HepG2 (cell line): Measurements from ENCODE around the gene MSS51. TPM values are rescaled to one million over a fixed set of nuclear protein-coding genes. Genes with fewer than 3 reads are reported as not detected.
A peak's percentile ranks its signal among the peaks of the same experiment; 100 is the strongest.

Experiments
- DMAP1 ChIP-seq: IDR thresholded peaks from 2 replicates; pipeline ENCODE4 v1.6.1; 2016
- EZH2 ChIP-seq: conservative IDR thresholded peaks from 2 replicates; pipeline ENCODE4 v1.6.1; 2012; ENCODE audit warnings: mild to moderate bottlenecking, low read depth, low read length, moderate library complexity
- HNRNPK ChIP-seq: fragments of 200-400 bp; formaldehyde crosslinking; IDR thresholded peaks from 2 replicates; pipeline ENCODE4 v1.6.1; 2018; ENCODE audit warnings: low read length, low read depth, moderate library complexity, mild to moderate bottlenecking; ENCODE audit not compliant: poor library complexity, severe bottlenecking
- KDM3A ChIP-seq: IDR thresholded peaks from 2 replicates; pipeline ENCODE4 v1.6.1; 2018; ENCODE audit warnings: low read depth, missing compliant biosample characterization
- MAFK ChIP-seq, 2 experiments: IDR thresholded peaks in 1 of 2; conservative IDR thresholded peaks in 1 of 2; 2 replicates each; pipeline ENCODE4 v1.6.1; 2011; ENCODE audit warnings: improper control_type of control experiment in 2 of 2, low read length in 2 of 2
- MTA3 ChIP-seq: sonication (generic); formaldehyde crosslinking; IDR thresholded peaks from 2 replicates; pipeline ENCODE4 v1.4.0; 2020; ENCODE audit warnings: missing genetic modification reagents
- NCOA2 ChIP-seq: sonication (generic); formaldehyde crosslinking; IDR thresholded peaks from 2 replicates; pipeline ENCODE4 v1.8.0; 2022; ENCODE audit warnings: inconsistent platforms
- PAWR ChIP-seq: sonication (generic); formaldehyde crosslinking; IDR thresholded peaks from 2 replicates; pipeline ENCODE4 v1.4.0; 2020; ENCODE audit warnings: missing genetic modification reagents, mild to moderate bottlenecking, borderline replicate concordance
- SOX13 ChIP-seq, 3 experiments: fragments of 450-650 bp in 1 of 3; sonication (generic) in 1 of 3; formaldehyde crosslinking in 1 of 3; IDR thresholded peaks in 2 of 3; conservative IDR thresholded peaks in 1 of 3; 2 replicates each; pipeline versions ENCODE4 v1.5.0 to v1.6.1; 2016 to 2020; ENCODE audit warnings: antibody characterized with exemption in 1 of 3, mild to moderate bottlenecking in 1 of 3, missing compliant biosample characterization in 1 of 3, missing genetic modification reagents in 1 of 3, moderate library complexity in 1 of 3
- ZIK1 ChIP-seq: sonication (generic); formaldehyde crosslinking; IDR thresholded peaks from 2 replicates; pipeline ENCODE4 v1.5.0; 2020; ENCODE audit warnings: mild to moderate bottlenecking, low read depth, missing genetic modification reagents, borderline replicate concordance
- ZNF230 ChIP-seq: sonication (generic); formaldehyde crosslinking; IDR thresholded peaks from 2 replicates; pipeline ENCODE4 v1.4.0; 2020; ENCODE audit warnings: mild to moderate bottlenecking, missing genetic modification reagents
- ZNF232 ChIP-seq: sonication (generic); formaldehyde crosslinking; IDR thresholded peaks from 2 replicates; pipeline ENCODE4 v1.4.0; 2020; ENCODE audit warnings: missing genetic modification reagents, borderline replicate concordance
- ZNF501 ChIP-seq: sonication (generic); formaldehyde crosslinking; IDR thresholded peaks from 2 replicates; pipeline ENCODE4 v1.5.1; 2020; ENCODE audit warnings: mild to moderate bottlenecking, moderate library complexity, missing genetic modification reagents
- ZNF562 ChIP-seq: sonication (generic); formaldehyde crosslinking; IDR thresholded peaks from 2 replicates; pipeline ENCODE4 v1.8.0; 2022; ENCODE audit warnings: missing genetic modification reagents, borderline replicate concordance
- ZSCAN12 ChIP-seq: sonication (generic); formaldehyde crosslinking; IDR thresholded peaks from 2 replicates; pipeline ENCODE4 v1.9.0; 2021; ENCODE audit warnings: mild to moderate bottlenecking, missing genetic modification reagents
- polyA plus RNA-seq, 8 experiments: library from polyadenylated mRNA; depleted of rRNA in 3 of 8; stranded (reverse) in 7 of 8; unstranded in 1 of 8; fragments of >200 nt; fragmentation: Illumina TruSeq in 4 of 8; extraction: Trizol in 4 of 8; gene quantifications; 2 replicates each; pipeline versions ENCODE4 v1.2.1 to v1.2.3, GENCODE V29; 2011 to 2016; ENCODE audit warnings: low read depth in 4 of 8, missing spikeins in 1 of 8, mixed read lengths in 1 of 8; ENCODE audit not compliant: insufficient read depth in 1 of 8
- total RNA-seq, 5 experiments: library from RNA; depleted of rRNA; stranded (reverse); fragments of >200 nt; fragmentation: Illumina TruSeq; extraction: Trizol; gene quantifications; 2 replicates each; pipeline ENCODE4 v1.2.3, GENCODE V29; 2016; ENCODE audit warnings: low read depth in 1 of 5
- TF ChIP-seq, protein P1 (sequence below): sonication (generic); formaldehyde crosslinking; IDR thresholded peaks from 2 replicates; pipeline ENCODE4 v1.5.1; 2020; ENCODE audit warnings: mild to moderate bottlenecking, missing genetic modification reagents
- TF ChIP-seq, protein P2 (sequence below): IDR thresholded peaks from 2 replicates; pipeline ENCODE4 v1.6.1; 2016; ENCODE audit warnings: low read depth, control low read depth
- TF ChIP-seq, protein P3 (sequence below): sonication (generic); formaldehyde crosslinking; IDR thresholded peaks from 2 replicates; pipeline ENCODE4 v1.5.0; 2020; ENCODE audit warnings: missing genetic modification reagents
- TF ChIP-seq, protein P4 (sequence below): sonication (generic); formaldehyde crosslinking; IDR thresholded peaks from 2 replicates; pipeline ENCODE4 v1.5.1; 2020; ENCODE audit warnings: missing genetic modification reagents, mild to moderate bottlenecking, borderline replicate concordance

Gene MSS51
- total and polyA plus RNA-seq, 2 of the 13 experiments (the other 11 are each of a cell fraction or from before 2014, with no cell fraction given) = 0.91 to 2.4 TPM

DNA sequence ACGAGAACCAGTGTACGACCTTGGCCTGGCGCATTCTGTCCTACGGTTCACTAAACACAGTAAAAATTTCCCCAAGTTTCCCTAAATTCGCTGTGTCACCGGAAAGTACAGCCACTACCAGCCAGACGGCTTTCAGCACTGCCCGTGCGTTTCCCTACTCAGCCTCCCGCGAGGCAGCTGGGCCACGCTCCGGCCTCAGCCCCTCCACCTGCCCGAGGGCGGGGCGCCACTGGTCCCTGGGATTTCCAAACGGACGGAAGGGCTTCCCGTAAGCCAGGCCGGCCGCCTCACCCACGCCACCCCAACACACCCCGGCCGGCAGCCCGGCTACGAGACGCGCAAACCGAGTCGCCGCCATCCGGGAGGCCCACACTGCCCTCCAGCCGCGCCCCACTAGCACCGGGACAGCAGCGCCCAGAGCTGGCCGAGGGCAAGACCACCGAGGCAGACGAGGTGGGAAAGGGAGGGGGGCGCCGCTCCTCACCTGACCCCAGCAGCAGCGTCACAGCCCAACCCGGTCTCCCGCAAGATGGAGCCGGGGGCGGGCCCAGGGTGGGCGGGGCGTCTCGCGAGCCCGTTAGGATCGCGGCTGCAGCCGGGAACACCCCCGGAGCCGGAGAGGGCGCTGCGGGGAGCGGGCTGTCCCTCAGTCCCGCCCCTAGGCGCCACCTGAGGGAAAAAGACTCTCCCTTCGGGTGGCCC, 19.7 kb downstream of the MSS51 start, which contains the start of gene ANXA7 (continued):
- TF ChIP-seq, protein P1, sequence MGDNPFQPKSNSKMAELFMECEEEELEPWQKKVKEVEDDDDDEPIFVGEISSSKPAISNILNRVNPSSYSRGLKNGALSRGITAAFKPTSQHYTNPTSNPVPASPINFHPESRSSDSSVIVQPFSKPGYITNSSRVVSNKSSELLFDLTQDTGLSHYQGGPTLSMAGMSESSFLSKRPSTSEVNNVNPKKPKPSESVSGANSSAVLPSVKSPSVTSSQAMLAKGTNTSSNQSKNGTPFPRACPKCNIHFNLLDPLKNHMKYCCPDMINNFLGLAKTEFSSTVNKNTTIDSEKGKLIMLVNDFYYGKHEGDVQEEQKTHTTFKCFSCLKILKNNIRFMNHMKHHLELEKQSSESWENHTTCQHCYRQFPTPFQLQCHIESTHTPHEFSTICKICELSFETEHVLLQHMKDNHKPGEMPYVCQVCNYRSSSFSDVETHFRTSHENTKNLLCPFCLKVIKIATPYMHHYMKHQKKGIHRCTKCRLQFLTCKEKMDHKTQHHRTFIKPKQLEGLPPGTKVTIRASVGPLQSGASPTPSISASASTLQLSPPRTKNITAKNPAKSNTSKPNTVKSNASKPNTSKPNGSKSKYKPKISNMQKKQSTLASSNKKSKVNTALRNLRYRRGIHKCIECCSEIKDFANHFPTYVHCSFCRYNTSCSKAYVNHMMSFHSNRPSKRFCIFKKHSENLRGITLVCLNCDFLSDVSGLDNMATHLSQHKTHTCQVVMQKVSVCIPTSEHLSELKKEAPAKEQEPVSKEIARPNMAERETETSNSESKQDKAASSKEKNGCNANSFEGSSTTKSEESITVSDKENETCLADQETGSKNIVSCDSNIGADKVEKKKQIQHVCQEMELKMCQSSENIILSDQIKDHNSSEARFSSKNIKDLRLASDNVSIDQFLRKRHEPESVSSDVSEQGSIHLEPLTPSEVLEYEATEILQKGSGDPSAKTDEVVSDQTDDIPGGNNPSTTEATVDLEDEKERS (CRISPR knock-in tag) = 0 out of 2 replicates have a peak, but pooled peaks have one; percentile 47
- TF ChIP-seq ZNF232 (CRISPR knock-in tag) (peak; percentile 72; the same call in 1 of the 2 replicates), ZNF562 (CRISPR knock-in tag) (no peak), NCOA2 (CRISPR knock-in tag) (no peak; the same call in none of the 2 replicates), ZIK1 (CRISPR knock-in tag) (0 out of 2 replicates have a peak, but pooled peaks have one; percentile 21), MTA3 (no peak), EZH2 (no peak), ZSCAN12 (no peak), SOX13 (IDR thresholded peaks at IDR 0.05) (no peak), SOX13 (CRISPR knock-in tag; conservative IDR thresholded peaks at IDR 0.05 in 1 of 2, IDR thresholded peaks at IDR 0.05 in 1 of 2) (peak in 1 of 2 experiments; percentile 47; a peak in 1 of 4 replicates), ZNF230 (CRISPR knock-in tag) (peak; percentile 80), HNRNPK (peak; percentile 34), MAFK (conservative IDR thresholded peaks at IDR 0.05 in 1 of 2, IDR thresholded peaks at IDR 0.05 in 1 of 2; ENCODE audit: low read length in 2 of 2) (peak; percentile 15 to 66), KDM3A (peak; percentile 78; the same call in 1 of the 2 replicates), PAWR (CRISPR knock-in tag) (0 out of 2 replicates have a peak, but pooled peaks have one; percentile 49), DMAP1 (CRISPR knock-in tag) (peak; percentile 90), ZNF501 (peak; percentile 94)
- TF ChIP-seq, protein P2, sequence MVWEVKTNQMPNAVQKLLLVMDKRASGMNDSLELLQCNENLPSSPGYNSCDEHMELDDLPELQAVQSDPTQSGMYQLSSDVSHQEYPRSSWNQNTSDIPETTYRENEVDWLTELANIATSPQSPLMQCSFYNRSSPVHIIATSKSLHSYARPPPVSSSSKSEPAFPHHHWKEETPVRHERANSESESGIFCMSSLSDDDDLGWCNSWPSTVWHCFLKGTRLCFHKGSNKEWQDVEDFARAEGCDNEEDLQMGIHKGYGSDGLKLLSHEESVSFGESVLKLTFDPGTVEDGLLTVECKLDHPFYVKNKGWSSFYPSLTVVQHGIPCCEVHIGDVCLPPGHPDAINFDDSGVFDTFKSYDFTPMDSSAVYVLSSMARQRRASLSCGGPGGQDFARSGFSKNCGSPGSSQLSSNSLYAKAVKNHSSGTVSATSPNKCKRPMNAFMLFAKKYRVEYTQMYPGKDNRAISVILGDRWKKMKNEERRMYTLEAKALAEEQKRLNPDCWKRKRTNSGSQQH (CRISPR knock-in tag) = peak; percentile 60; the same call in 1 of the 2 replicates
- TF ChIP-seq, protein P3, sequence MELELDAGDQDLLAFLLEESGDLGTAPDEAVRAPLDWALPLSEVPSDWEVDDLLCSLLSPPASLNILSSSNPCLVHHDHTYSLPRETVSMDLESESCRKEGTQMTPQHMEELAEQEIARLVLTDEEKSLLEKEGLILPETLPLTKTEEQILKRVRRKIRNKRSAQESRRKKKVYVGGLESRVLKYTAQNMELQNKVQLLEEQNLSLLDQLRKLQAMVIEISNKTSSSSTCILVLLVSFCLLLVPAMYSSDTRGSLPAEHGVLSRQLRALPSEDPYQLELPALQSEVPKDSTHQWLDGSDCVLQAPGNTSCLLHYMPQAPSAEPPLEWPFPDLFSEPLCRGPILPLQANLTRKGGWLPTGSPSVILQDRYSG (CRISPR knock-in tag) = no peak
- TF ChIP-seq, protein P4, sequence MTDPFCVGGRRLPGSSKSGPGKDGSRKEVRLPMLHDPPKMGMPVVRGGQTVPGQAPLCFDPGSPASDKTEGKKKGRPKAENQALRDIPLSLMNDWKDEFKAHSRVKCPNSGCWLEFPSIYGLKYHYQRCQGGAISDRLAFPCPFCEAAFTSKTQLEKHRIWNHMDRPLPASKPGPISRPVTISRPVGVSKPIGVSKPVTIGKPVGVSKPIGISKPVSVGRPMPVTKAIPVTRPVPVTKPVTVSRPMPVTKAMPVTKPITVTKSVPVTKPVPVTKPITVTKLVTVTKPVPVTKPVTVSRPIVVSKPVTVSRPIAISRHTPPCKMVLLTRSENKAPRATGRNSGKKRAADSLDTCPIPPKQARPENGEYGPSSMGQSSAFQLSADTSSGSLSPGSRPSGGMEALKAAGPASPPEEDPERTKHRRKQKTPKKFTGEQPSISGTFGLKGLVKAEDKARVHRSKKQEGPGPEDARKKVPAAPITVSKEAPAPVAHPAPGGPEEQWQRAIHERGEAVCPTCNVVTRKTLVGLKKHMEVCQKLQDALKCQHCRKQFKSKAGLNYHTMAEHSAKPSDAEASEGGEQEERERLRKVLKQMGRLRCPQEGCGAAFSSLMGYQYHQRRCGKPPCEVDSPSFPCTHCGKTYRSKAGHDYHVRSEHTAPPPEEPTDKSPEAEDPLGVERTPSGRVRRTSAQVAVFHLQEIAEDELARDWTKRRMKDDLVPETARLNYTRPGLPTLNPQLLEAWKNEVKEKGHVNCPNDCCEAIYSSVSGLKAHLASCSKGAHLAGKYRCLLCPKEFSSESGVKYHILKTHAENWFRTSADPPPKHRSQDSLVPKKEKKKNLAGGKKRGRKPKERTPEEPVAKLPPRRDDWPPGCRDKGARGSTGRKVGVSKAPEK (CRISPR knock-in tag) = no peak
